HCT116 (cell line): ENCODE data around the gene TRPV4. TPM values are rescaled to one million over a fixed set of nuclear protein-coding genes. Genes with fewer than 3 reads are reported as not detected.

ENCODE experiments used
- ATAC-seq: fragments of 200-7000 bp; cut with Tn5 transposase; 2 replicates; pipeline ENCODE4 v1.9.1; 2020; ENCODE audit warnings: mild to moderate bottlenecking, moderate library complexity
- BruUV-seq: library from RNA; stranded (reverse); fragments of 400-500 nt; replicated peaks from 2 replicates; lab custom pipeline; 2021; lab: Mats Ljungman, UMichigan
- CTCF ChIA-PET: fragments of 300-600 bp; sonication (Branson Sonifier 250); formaldehyde crosslinking; loops from one replicate; lab custom pipeline; 2021; ENCODE audit warnings: antibody characterized with exemption; lab: Charles Lee
- POLR2A ChIA-PET: fragments of 300-600, 350-600 bp; sonication (Branson Sonifier 250); formaldehyde crosslinking; loops from one replicate; lab custom pipeline; 2021; ENCODE audit warnings: antibody characterized with exemption; lab: Charles Lee
- RAD21 ChIA-PET, 2 experiments: fragments of 300-600 bp; sonication (Branson Sonifier 250); formaldehyde crosslinking; loops; one replicate each; lab custom pipeline; 2023; ENCODE audit warnings: low total read pairs in 2 of 2; ENCODE audit not compliant: uncharacterized antibody in 2 of 2, unreplicated experiment in 2 of 2, low non-redundant PET in 1 of 2; lab: Charles Lee
- DNase-seq: peaks from one replicate; pipeline ENCODE4 v3.0.0-alpha.2; 2010; ENCODE audit warnings: low read depth, low spot score
- H2AFZ ChIP-seq: fragments of 200-600 bp; shearing (Covaris generic), sonication (generic); 2 replicates; pipeline ENCODE4 v1.6.1; 2017; ENCODE audit warnings: low read depth, mixed run types, mixed read lengths, antibody characterized with exemption, low read length; ENCODE audit not compliant: poor library complexity, severe bottlenecking
- H3K27ac ChIP-seq: 2 replicates; pipeline ENCODE4 v1.5.1; 2012; ENCODE audit warnings: low read depth, low read length
- H3K27me3 ChIP-seq: fragments of 200-600 bp; sonication (generic); 2 replicates; pipeline ENCODE4 v1.6.1; 2016; ENCODE audit warnings: mixed run types, low read length, mixed read lengths; ENCODE audit not compliant: insufficient read depth
- H3K36me3 ChIP-seq, 2 experiments: fragments of 200-500 bp in 1 of 2; fragments of 200-600 bp in 1 of 2; sonication (Bioruptor generic) in 1 of 2; sonication (generic) in 1 of 2; 2 replicates each; pipeline versions ENCODE4 v1.5.1 to v1.6.1; 2014 to 2016; ENCODE audit warnings: low read length in 2 of 2, inconsistent platforms in 1 of 2, mixed read lengths in 1 of 2, mixed run types in 1 of 2; ENCODE audit not compliant: insufficient read depth in 2 of 2, control insufficient read depth in 1 of 2
- H3K4me1 ChIP-seq, 2 experiments: fragments of 200-600 bp in 1 of 2; sonication (generic) in 1 of 2; 2 replicates each; pipeline versions ENCODE4 v1.5.1 to v1.6.1; 2012 to 2017; ENCODE audit warnings: low read length in 2 of 2, inconsistent platforms in 1 of 2, mild to moderate bottlenecking in 1 of 2, mixed read lengths in 1 of 2, mixed run types in 1 of 2, moderate library complexity in 1 of 2; ENCODE audit not compliant: insufficient read depth in 2 of 2, control insufficient read depth in 1 of 2
- H3K4me2 ChIP-seq: fragments of 200-600 bp; sonication (generic); 2 replicates; pipeline ENCODE4 v1.6.1; 2017; ENCODE audit warnings: mixed run types, low read length, mixed read lengths
- H3K4me3 ChIP-seq, 2 experiments: fragments of 200-600 bp in 1 of 2; sonication (generic) in 1 of 2; replicated peaks in 1 of 2; 2 replicates each; pipeline ENCODE4 v1.5.1; 2011 to 2016; ENCODE audit warnings: low read length in 2 of 2, control low read depth in 1 of 2, low read depth in 1 of 2, mild to moderate bottlenecking in 1 of 2, mixed read lengths in 1 of 2, mixed run types in 1 of 2
- H3K79me2 ChIP-seq: fragments of 200-600 bp; sonication (generic); 2 replicates; pipeline ENCODE4 v1.6.1; 2017; ENCODE audit warnings: mild to moderate bottlenecking, mixed run types, low read length, moderate library complexity, mixed read lengths; ENCODE audit not compliant: insufficient read depth
- H3K9ac ChIP-seq: fragments of 200-600 bp; sonication (generic); 2 replicates; pipeline ENCODE4 v1.6.1; 2016; ENCODE audit warnings: low read length, mixed read lengths
- H3K9me2 ChIP-seq: fragments of 200-600 bp; sonication (generic), shearing (Covaris generic); 2 replicates; pipeline ENCODE4 v1.6.1; 2017; ENCODE audit warnings: mixed run types, mild to moderate bottlenecking, moderate library complexity; ENCODE audit not compliant: insufficient read depth
- H3K9me3 ChIP-seq, 2 experiments: fragments of 200-500 bp in 1 of 2; fragments of 200-600 bp in 1 of 2; sonication (Bioruptor generic) in 1 of 2; sonication (generic) in 1 of 2; 2 replicates each; pipeline ENCODE4 v1.6.1; 2014 to 2017; ENCODE audit warnings: low read length in 2 of 2, mixed read lengths in 2 of 2, inconsistent platforms in 1 of 2, low read depth in 1 of 2, mild to moderate bottlenecking in 1 of 2, mixed run types in 1 of 2, moderate library complexity in 1 of 2; ENCODE audit not compliant: control insufficient read depth in 1 of 2, insufficient read depth in 1 of 2
- H4K20me1 ChIP-seq: fragments of 200-600 bp; sonication (generic), shearing (Covaris generic); 2 replicates; pipeline ENCODE4 v1.6.1; 2017; ENCODE audit warnings: mixed run types, mild to moderate bottlenecking, moderate library complexity; ENCODE audit not compliant: insufficient read depth
- CEBPB ChIP-seq: IDR thresholded peaks from 2 replicates; pipeline ENCODE4 v1.6.1; 2012; ENCODE audit warnings: low read depth
- CTCF ChIP-seq, 3 experiments: fragments of 200-600 bp in 1 of 3; sonication (generic) in 1 of 3; IDR thresholded peaks in 2 of 3; conservative IDR thresholded peaks in 1 of 3; 2 replicates each; pipeline ENCODE4 v1.5.1; 2012 to 2017; ENCODE audit warnings: low read depth in 2 of 3, low read length in 2 of 3, antibody characterized with exemption in 1 of 3, borderline replicate concordance in 1 of 3, control low read depth in 1 of 3, mild to moderate bottlenecking in 1 of 3, mixed read lengths in 1 of 3, mixed run types in 1 of 3, moderate library complexity in 1 of 3; ENCODE audit not compliant: insufficient read depth in 1 of 3
- RAD21 ChIP-seq: IDR thresholded peaks from 2 replicates; pipeline ENCODE4 v1.6.1; 2012; ENCODE audit warnings: low read depth, mild to moderate bottlenecking
- REST ChIP-seq: IDR thresholded peaks from 2 replicates; pipeline ENCODE4 v1.6.1; 2012; ENCODE audit warnings: low read depth
- SRF ChIP-seq: IDR thresholded peaks from 2 replicates; pipeline ENCODE4 v1.6.1; 2012; ENCODE audit warnings: low read depth
- YY1 ChIP-seq: IDR thresholded peaks from 2 replicates; pipeline ENCODE4 v1.6.1; 2011; ENCODE audit warnings: low read length, low read depth, moderate library complexity, mild to moderate bottlenecking; ENCODE audit not compliant: insufficient replicate concordance; ENCODE audit errors: extremely low read depth
- ZFX ChIP-seq: fragments of 450-650 bp; IDR thresholded peaks from 2 replicates; pipeline ENCODE4 v1.6.1; 2017
- intact Hi-C: fragments of 100-400 bp; cut with micrococcal nuclease; formaldehyde crosslinking; loops from 2 replicates; pipeline ENCODE4 v1.10.0; 2022
- total RNA-seq: library from RNA; stranded (reverse); gene quantifications from one replicate; pipeline ENCODE4 v1.2.1, GENCODE V29; 2021; ENCODE audit not compliant: unreplicated experiment

TRPV4 gene
- total RNA-seq, 1 experiment from 2014 or later: 0.54 TPM

GRCh38 chr12:109803678-109804077 lies 29.5 kb downstream of the TRPV4 start:
- Histone ChIP-seq H3K4me3 (no peak overlapping the region), H3K4me1 (no peaks in the 10 kb centered on the region), H3K4me2 (no peak overlapping the region), H3K27ac (no peak overlapping the region), H2AFZ (no peak overlapping the region), H3K9me3 (no peaks in the 10 kb centered on the region), H3K9ac (no peak overlapping the region), H3K79me2 (no peaks in the 10 kb centered on the region), H3K27me3 (no peaks in the 10 kb centered on the region), H4K20me1 (no peaks in the 10 kb centered on the region), H3K9me2 (no peaks in the 10 kb centered on the region), H3K36me3 (no peaks in the 10 kb centered on the region)
- DNase-seq: no peak
- CTCF ChIA-PET: interaction anchor here (1.1 to 2.4 kb wide), 2 partner anchors 42 to 796 kb away, joined by 3 to 19 read pairs; no protein-coding TSS in a partner anchor
- intact Hi-C loops: loop anchor here (2.0 kb wide), 1 partner anchor 77 kb away; the partner anchor contains the start of gene GLTP
- TF ChIP-seq CTCF (IDR thresholded peaks at IDR 0.05 in 2 of 3, conservative IDR thresholded peaks at IDR 0.05 in 1 of 3; ENCODE audit: borderline replicate concordance in 1 of 3, insufficient read depth in 1 of 3, low read depth in 2 of 3, low read length in 2 of 3) (no peak), ZFX (no peak), REST (no peak), RAD21 (no peak), SRF (no peak), YY1 (no peak), CEBPB (no peak)
- ATAC-seq: no peak
- POLR2A ChIA-PET: no interaction called here
- no TSS peak for BruUV-seq
- RAD21 ChIA-PET: no interaction called here
